Measurements from ENCODE around the gene FBXL20. TPM values are rescaled to one million over a fixed set of nuclear protein-coding genes. Genes with fewer than 3 reads are reported as not detected.

FBXL20 gene
- total and polyA plus RNA-seq, 9 of the 15 experiments (the other 6 are each of a cell fraction or from before 2014, with no cell fraction given): 1.8 to 15.1 (median 5.6) TPM

GRCh38 chr17:39244600-39245570 is 156.5 kb downstream of the FBXL20 start (continued):
- TF ChIP-seq, protein P1, sequence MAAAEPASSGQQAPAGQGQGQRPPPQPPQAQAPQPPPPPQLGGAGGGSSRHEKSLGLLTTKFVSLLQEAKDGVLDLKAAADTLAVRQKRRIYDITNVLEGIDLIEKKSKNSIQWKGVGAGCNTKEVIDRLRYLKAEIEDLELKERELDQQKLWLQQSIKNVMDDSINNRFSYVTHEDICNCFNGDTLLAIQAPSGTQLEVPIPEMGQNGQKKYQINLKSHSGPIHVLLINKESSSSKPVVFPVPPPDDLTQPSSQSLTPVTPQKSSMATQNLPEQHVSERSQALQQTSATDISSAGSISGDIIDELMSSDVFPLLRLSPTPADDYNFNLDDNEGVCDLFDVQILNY (CRISPR knock-in tag; IDR thresholded peaks at IDR 0.05): no peak
- no peak for TF ChIP-seq PHTF2 (CRISPR knock-in tag; IDR thresholded peaks at IDR 0.05)
- TF ChIP-seq HDAC2 (IDR thresholded peaks at IDR 0.05): peak; percentile 49; the same call in 1 of the 2 replicates
- 0 out of 2 replicates have a peak, but pooled peaks have one; percentile 30 for TF ChIP-seq KAT7 (CRISPR knock-in tag; IDR thresholded peaks at IDR 0.05; ENCODE audit: borderline replicate concordance)
- TF ChIP-seq ARNT (IDR thresholded peaks at IDR 0.05): peak in 1 of 2 experiments; percentile 60; a peak in 1 of 4 replicates
- TF ChIP-seq ZNF639 (CRISPR knock-in tag; conservative IDR thresholded peaks at IDR 0.05 in 1 of 2, IDR thresholded peaks at IDR 0.05 in 1 of 2): no peak
- no peak for TF ChIP-seq USF2 (CRISPR knock-in tag; IDR thresholded peaks at IDR 0.05)
- TF ChIP-seq, protein P2, sequence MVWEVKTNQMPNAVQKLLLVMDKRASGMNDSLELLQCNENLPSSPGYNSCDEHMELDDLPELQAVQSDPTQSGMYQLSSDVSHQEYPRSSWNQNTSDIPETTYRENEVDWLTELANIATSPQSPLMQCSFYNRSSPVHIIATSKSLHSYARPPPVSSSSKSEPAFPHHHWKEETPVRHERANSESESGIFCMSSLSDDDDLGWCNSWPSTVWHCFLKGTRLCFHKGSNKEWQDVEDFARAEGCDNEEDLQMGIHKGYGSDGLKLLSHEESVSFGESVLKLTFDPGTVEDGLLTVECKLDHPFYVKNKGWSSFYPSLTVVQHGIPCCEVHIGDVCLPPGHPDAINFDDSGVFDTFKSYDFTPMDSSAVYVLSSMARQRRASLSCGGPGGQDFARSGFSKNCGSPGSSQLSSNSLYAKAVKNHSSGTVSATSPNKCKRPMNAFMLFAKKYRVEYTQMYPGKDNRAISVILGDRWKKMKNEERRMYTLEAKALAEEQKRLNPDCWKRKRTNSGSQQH (CRISPR knock-in tag; IDR thresholded peaks at IDR 0.05): no peak
- peak; percentile 91 for TF ChIP-seq BCOR (IDR thresholded peaks at IDR 0.05)
- TF ChIP-seq ZNF830 (CRISPR knock-in tag; IDR thresholded peaks at IDR 0.05): no peak
- TF ChIP-seq DEAF1 (CRISPR knock-in tag; IDR thresholded peaks at IDR 0.05): peak; percentile 64; the same call in 1 of the 2 replicates
- peak; percentile 65 to 86 for TF ChIP-seq RAD21 (CRISPR knock-in tag; conservative IDR thresholded peaks at IDR 0.05 in 1 of 2, IDR thresholded peaks at IDR 0.05 in 1 of 2)
- TF ChIP-seq CBX2 (IDR thresholded peaks at IDR 0.05; ENCODE audit: insufficient read depth, low read length, poor library complexity, severe bottlenecking): no peak
- TF ChIP-seq CC2D1A (IDR thresholded peaks at IDR 0.05): peak; percentile 62; the same call in 1 of the 2 replicates
- TF ChIP-seq STAG1 (CRISPR knock-in tag; IDR thresholded peaks at IDR 0.05; ENCODE audit: borderline replicate concordance): peak; percentile 17; the same call in 1 of the 2 replicates
- no peak for TF ChIP-seq ERF (CRISPR knock-in tag; IDR thresholded peaks at IDR 0.05)
- no peak for TF ChIP-seq PHF21A (IDR thresholded peaks at IDR 0.05; ENCODE audit: borderline replicate concordance, low read depth)
- no peak for TF ChIP-seq PTBP1 (IDR thresholded peaks at IDR 0.05; ENCODE audit: low read depth, low read length)
- TF ChIP-seq ATF7 (IDR thresholded peaks at IDR 0.05): peak; percentile 41; the same call in 1 of the 2 replicates
- TF ChIP-seq DPF2 (IDR thresholded peaks at IDR 0.05): peak; percentile 36; the same call in 1 of the 2 replicates
- no peak for TF ChIP-seq C11orf30 (IDR thresholded peaks at IDR 0.05; ENCODE audit: low read depth)
